PC-3 (cell line): Measurements from ENCODE around the gene MRPL11. TPM values are rescaled to one million over a fixed set of nuclear protein-coding genes. Genes with fewer than 3 reads are reported as not detected.

Source experiments
- ATAC-seq: fragments of 200-7000 bp; cut with Tn5 transposase; 2 replicates; pipeline ENCODE4 v1.9.1; 2020; ENCODE audit warnings: mild to moderate bottlenecking, moderate library complexity
- BruUV-seq: library from RNA; stranded (reverse); fragments of 400-500 nt; replicated peaks from 2 replicates; lab custom pipeline; 2021; lab: Mats Ljungman, UMichigan
- CTCF ChIA-PET: fragments of 300-600 bp; sonication (Branson Sonifier 250); formaldehyde crosslinking; loops from one replicate; lab custom pipeline; 2022; ENCODE audit warnings: antibody characterized with exemption; lab: Charles Lee
- POLR2A ChIA-PET: fragments of 300-600 bp; sonication (Branson Sonifier 250); formaldehyde crosslinking; loops from one replicate; lab custom pipeline; 2022; ENCODE audit warnings: antibody characterized with exemption; ENCODE audit not compliant: unreplicated experiment; lab: Charles Lee
- DNase-seq: peaks from one replicate; pipeline ENCODE4 v3.0.0-alpha.2; 2015
- H2AFZ ChIP-seq: fragments of 300-600 bp; sonication (generic); 2 replicates; pipeline ENCODE4 v1.6.0; 2016; ENCODE audit warnings: antibody characterized with exemption, low read length
- H3F3A ChIP-seq: fragments of 300-600 bp; sonication (generic); one replicate; pipeline ENCODE4 v1.6.0; 2017; ENCODE audit warnings: antibody characterized with exemption, low read length, control low read depth, mild to moderate bottlenecking; ENCODE audit not compliant: unreplicated experiment
- H3K27ac ChIP-seq: fragments of 300-600 bp; sonication (generic); 2 replicates; pipeline ENCODE4 v1.5.1; 2016; ENCODE audit warnings: mild to moderate bottlenecking, low read length
- H3K27me3 ChIP-seq: fragments of 300-600 bp; sonication (generic); 2 replicates; pipeline ENCODE4 v1.6.1; 2016; ENCODE audit warnings: low read length, mixed read lengths
- H3K36me3 ChIP-seq: fragments of 300-600 bp; sonication (generic); 2 replicates; pipeline ENCODE4 v1.6.1; 2016; ENCODE audit warnings: low read depth, mixed run types, low read length, mixed read lengths
- H3K4me1 ChIP-seq: fragments of 300-600 bp; sonication (generic); 2 replicates; pipeline ENCODE4 v1.5.1; 2016; ENCODE audit warnings: low read length; ENCODE audit not compliant: insufficient read depth
- H3K4me2 ChIP-seq: fragments of 300-600 bp; sonication (generic); 2 replicates; pipeline ENCODE4 v1.6.0; 2016; ENCODE audit warnings: low read length
- H3K4me3 ChIP-seq: fragments of 300-600 bp; sonication (generic); 2 replicates; pipeline ENCODE4 v1.5.1; 2016; ENCODE audit warnings: mild to moderate bottlenecking, low read length, mixed read lengths
- H3K79me2 ChIP-seq: fragments of 300-600 bp; sonication (generic); 2 replicates; pipeline ENCODE4 v1.6.1; 2017; ENCODE audit warnings: low read length, mixed read lengths
- H3K9ac ChIP-seq: fragments of 300-600 bp; sonication (generic); 2 replicates; pipeline ENCODE4 v1.6.0; 2016; ENCODE audit warnings: mild to moderate bottlenecking, low read length
- H3K9me2 ChIP-seq: fragments of 300-600 bp; sonication (generic); replicated peaks from 2 replicates; pipeline ENCODE4 v1.6.1; 2016; ENCODE audit warnings: mixed run types, low read length, mixed read lengths
- H3K9me3 ChIP-seq: fragments of 300-600 bp; sonication (generic); 2 replicates; pipeline ENCODE4 v1.6.1; 2016; ENCODE audit warnings: low read length, mixed read lengths
- H4K20me1 ChIP-seq: fragments of 300-600 bp; sonication (generic); 2 replicates; pipeline ENCODE4 v1.6.1; 2016; ENCODE audit warnings: low read length, mixed read lengths
- CTCF ChIP-seq: fragments of 300-600 bp; sonication (generic); conservative IDR thresholded peaks from 2 replicates; pipeline ENCODE4 v1.5.1; 2017; ENCODE audit warnings: antibody characterized with exemption, low read depth, mild to moderate bottlenecking, low read length
- EZH2 ChIP-seq: fragments of 300-600 bp; sonication (generic); IDR thresholded peaks from one replicate; pipeline ENCODE4 v1.6.1; 2017; ENCODE audit warnings: antibody characterized with exemption, mild to moderate bottlenecking, low read length; ENCODE audit not compliant: unreplicated experiment
- EZH2phosphoT487 ChIP-seq: fragments of 300-600 bp; sonication (generic); IDR thresholded peaks from 2 replicates; pipeline ENCODE4 v1.6.1; 2018; ENCODE audit warnings: mild to moderate bottlenecking, antibody characterized with exemption, low read length, borderline replicate concordance
- intact Hi-C: fragments of 100-400 bp; cut with micrococcal nuclease; formaldehyde crosslinking; loops from 2 replicates; pipeline ENCODE4 v1.9.0; 2023
- total RNA-seq: library from RNA; depleted of rRNA; stranded (reverse); fragments of >200 nt; gene quantifications from 2 replicates; pipeline ENCODE4 v1.2.3, GENCODE V29; 2014

MRPL11 gene
- total RNA-seq, 1 experiment from 2014 or later, result 321 TPM

- no peaks in the 10 kb centered on the region for H4K20me1 ChIP-seq
- peaks cover 76% of the 10 kb centered on the region for H3K27me3 ChIP-seq
- no TSS peak for BruUV-seq
- H3K4me2 ChIP-seq, result no peak overlapping the region
- H3K27ac ChIP-seq, result no peak overlapping the region
- H3K79me2 ChIP-seq, result no peaks in the 10 kb centered on the region
- POLR2A ChIA-PET, result no interaction called here
- CTCF ChIA-PET, result interaction anchor here (0.6 kb wide), 1 partner anchor 404 kb away, joined by 4 read pairs; no protein-coding TSS in a partner anchor
- intact Hi-C loops, result no loop called here
- no peaks in the 10 kb centered on the region for H3K36me3 ChIP-seq
- ATAC-seq (no peak), DNase-seq (no peak)
- no peak overlapping the region for H3K9ac ChIP-seq
- no peaks in the 10 kb centered on the region for H3K9me3 ChIP-seq
- no peak for TF ChIP-seq EZH2
- no peak for TF ChIP-seq EZH2phosphoT487
- TF ChIP-seq CTCF, result no peak
- no peak overlapping the region for H3K4me3 ChIP-seq
- peaks cover 7% of the 10 kb centered on the region for H3K4me1 ChIP-seq
- H3F3A ChIP-seq, result no peaks in the 10 kb centered on the region
- no peak overlapping the region for H2AFZ ChIP-seq
- no peaks in the 10 kb centered on the region for H3K9me2 ChIP-seq
These were observed 25.5 kb downstream of the MRPL11 start for GRCh38 chr11:66413167-66413566.

GRCh38 chr11:66412110-66412509 is 26.5 kb downstream of the MRPL11 start:
- H3K4me2 ChIP-seq, result no peak overlapping the region
- no peaks in the 10 kb centered on the region for H3F3A ChIP-seq
- no peak overlapping the region for H3K4me3 ChIP-seq
- ChIA-PET POLR2A (interaction anchor here (0.5 kb wide), 1 partner anchor 54 kb away, joined by 3 read pairs; no protein-coding TSS in a partner anchor), CTCF (no interaction called here)
- no peaks in the 10 kb centered on the region; the same call in 1 of the 2 replicates for H3K4me1 ChIP-seq
- H3K36me3 ChIP-seq, result no peaks in the 10 kb centered on the region
- H3K27me3 ChIP-seq, result peaks cover 82% of the 10 kb centered on the region
- no peak overlapping the region for H2AFZ ChIP-seq
- no peaks in the 10 kb centered on the region for H3K9me2 ChIP-seq
- no peak overlapping the region for H3K9ac ChIP-seq
- no peaks in the 10 kb centered on the region for H3K79me2 ChIP-seq
- H3K27ac ChIP-seq, result no peak overlapping the region
- no peak for TF ChIP-seq CTCF
- no peak for TF ChIP-seq EZH2phosphoT487
- TF ChIP-seq EZH2, result no peak
- ATAC-seq (no peak), DNase-seq (no peak)
- H4K20me1 ChIP-seq, result no peaks in the 10 kb centered on the region
- no TSS peak for BruUV-seq
- intact Hi-C loops, result no loop called here
- no peaks in the 10 kb centered on the region for H3K9me3 ChIP-seq

- Histone ChIP-seq H3K9me2 (no peaks in the 10 kb centered on the region), H3K27ac (no peak overlapping the region), H3K4me1 (no peaks in the 10 kb centered on the region; the same call in 1 of the 2 replicates), H3K79me2 (no peaks in the 10 kb centered on the region), H4K20me1 (no peaks in the 10 kb centered on the region), H3K4me3 (no peak overlapping the region), H3K9ac (no peak overlapping the region), H3K9me3 (no peaks in the 10 kb centered on the region), H3K27me3 (peaks cover 83% of the 10 kb centered on the region), H3F3A (no peaks in the 10 kb centered on the region), H2AFZ (no peak overlapping the region), H3K36me3 (no peaks in the 10 kb centered on the region), H3K4me2 (no peak overlapping the region)
- ChIA-PET CTCF (no interaction called here), POLR2A (no interaction called here)
- BruUV-seq, result no TSS peak
- ATAC-seq (no peak), DNase-seq (no peak)
- intact Hi-C loops, result no loop called here
- TF ChIP-seq EZH2phosphoT487, result no peak
- no peak for TF ChIP-seq EZH2
- TF ChIP-seq CTCF, result no peak
These were observed 27.3 kb downstream of the MRPL11 start for GRCh38 chr11:66411323-66411722.
